Measurements from ENCODE around the gene NLGN1. TPM values are rescaled to one million over a fixed set of nuclear protein-coding genes. Genes with fewer than 3 reads are reported as not detected.

Gene NLGN1
- total and polyA plus RNA-seq, 2 of the 8 experiments (the other 6 are each of a cell fraction or from before 2014, with no cell fraction given): 7.8 to 14.8 TPM

DNA sequence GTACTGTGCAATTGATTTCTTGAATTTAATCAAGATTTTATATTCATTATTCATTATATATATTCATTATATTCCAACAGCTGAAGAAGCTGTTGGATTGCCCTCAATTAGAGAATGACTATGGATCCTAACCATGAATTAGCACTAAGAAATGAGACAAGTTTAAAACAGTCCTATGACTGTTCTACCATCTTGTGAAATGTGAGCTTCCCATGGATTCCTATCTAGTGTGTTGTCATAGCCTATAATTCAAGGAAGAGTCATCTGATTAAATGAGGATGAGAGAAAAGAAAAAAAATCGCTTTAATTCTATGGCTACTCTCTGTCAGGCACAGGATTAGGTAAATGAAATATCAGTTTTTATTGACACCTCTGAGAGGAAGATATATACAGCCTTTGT, 765.0 kb downstream of the NLGN1 start (continued):
- TF ChIP-seq HDAC2 (IDR thresholded peaks at IDR 0.05; ENCODE audit: borderline replicate concordance in 1 of 2, low read depth in 2 of 2, low read length in 2 of 2): no peak
- TF ChIP-seq, protein P1, sequence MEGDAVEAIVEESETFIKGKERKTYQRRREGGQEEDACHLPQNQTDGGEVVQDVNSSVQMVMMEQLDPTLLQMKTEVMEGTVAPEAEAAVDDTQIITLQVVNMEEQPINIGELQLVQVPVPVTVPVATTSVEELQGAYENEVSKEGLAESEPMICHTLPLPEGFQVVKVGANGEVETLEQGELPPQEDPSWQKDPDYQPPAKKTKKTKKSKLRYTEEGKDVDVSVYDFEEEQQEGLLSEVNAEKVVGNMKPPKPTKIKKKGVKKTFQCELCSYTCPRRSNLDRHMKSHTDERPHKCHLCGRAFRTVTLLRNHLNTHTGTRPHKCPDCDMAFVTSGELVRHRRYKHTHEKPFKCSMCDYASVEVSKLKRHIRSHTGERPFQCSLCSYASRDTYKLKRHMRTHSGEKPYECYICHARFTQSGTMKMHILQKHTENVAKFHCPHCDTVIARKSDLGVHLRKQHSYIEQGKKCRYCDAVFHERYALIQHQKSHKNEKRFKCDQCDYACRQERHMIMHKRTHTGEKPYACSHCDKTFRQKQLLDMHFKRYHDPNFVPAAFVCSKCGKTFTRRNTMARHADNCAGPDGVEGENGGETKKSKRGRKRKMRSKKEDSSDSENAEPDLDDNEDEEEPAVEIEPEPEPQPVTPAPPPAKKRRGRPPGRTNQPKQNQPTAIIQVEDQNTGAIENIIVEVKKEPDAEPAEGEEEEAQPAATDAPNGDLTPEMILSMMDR (IDR thresholded peaks at IDR 0.05; ENCODE audit: control extremely low read depth in 1 of 3, insufficient read depth in 1 of 3, low read depth in 1 of 3, low read length in 3 of 3): no peak
- TF ChIP-seq, protein P2, sequence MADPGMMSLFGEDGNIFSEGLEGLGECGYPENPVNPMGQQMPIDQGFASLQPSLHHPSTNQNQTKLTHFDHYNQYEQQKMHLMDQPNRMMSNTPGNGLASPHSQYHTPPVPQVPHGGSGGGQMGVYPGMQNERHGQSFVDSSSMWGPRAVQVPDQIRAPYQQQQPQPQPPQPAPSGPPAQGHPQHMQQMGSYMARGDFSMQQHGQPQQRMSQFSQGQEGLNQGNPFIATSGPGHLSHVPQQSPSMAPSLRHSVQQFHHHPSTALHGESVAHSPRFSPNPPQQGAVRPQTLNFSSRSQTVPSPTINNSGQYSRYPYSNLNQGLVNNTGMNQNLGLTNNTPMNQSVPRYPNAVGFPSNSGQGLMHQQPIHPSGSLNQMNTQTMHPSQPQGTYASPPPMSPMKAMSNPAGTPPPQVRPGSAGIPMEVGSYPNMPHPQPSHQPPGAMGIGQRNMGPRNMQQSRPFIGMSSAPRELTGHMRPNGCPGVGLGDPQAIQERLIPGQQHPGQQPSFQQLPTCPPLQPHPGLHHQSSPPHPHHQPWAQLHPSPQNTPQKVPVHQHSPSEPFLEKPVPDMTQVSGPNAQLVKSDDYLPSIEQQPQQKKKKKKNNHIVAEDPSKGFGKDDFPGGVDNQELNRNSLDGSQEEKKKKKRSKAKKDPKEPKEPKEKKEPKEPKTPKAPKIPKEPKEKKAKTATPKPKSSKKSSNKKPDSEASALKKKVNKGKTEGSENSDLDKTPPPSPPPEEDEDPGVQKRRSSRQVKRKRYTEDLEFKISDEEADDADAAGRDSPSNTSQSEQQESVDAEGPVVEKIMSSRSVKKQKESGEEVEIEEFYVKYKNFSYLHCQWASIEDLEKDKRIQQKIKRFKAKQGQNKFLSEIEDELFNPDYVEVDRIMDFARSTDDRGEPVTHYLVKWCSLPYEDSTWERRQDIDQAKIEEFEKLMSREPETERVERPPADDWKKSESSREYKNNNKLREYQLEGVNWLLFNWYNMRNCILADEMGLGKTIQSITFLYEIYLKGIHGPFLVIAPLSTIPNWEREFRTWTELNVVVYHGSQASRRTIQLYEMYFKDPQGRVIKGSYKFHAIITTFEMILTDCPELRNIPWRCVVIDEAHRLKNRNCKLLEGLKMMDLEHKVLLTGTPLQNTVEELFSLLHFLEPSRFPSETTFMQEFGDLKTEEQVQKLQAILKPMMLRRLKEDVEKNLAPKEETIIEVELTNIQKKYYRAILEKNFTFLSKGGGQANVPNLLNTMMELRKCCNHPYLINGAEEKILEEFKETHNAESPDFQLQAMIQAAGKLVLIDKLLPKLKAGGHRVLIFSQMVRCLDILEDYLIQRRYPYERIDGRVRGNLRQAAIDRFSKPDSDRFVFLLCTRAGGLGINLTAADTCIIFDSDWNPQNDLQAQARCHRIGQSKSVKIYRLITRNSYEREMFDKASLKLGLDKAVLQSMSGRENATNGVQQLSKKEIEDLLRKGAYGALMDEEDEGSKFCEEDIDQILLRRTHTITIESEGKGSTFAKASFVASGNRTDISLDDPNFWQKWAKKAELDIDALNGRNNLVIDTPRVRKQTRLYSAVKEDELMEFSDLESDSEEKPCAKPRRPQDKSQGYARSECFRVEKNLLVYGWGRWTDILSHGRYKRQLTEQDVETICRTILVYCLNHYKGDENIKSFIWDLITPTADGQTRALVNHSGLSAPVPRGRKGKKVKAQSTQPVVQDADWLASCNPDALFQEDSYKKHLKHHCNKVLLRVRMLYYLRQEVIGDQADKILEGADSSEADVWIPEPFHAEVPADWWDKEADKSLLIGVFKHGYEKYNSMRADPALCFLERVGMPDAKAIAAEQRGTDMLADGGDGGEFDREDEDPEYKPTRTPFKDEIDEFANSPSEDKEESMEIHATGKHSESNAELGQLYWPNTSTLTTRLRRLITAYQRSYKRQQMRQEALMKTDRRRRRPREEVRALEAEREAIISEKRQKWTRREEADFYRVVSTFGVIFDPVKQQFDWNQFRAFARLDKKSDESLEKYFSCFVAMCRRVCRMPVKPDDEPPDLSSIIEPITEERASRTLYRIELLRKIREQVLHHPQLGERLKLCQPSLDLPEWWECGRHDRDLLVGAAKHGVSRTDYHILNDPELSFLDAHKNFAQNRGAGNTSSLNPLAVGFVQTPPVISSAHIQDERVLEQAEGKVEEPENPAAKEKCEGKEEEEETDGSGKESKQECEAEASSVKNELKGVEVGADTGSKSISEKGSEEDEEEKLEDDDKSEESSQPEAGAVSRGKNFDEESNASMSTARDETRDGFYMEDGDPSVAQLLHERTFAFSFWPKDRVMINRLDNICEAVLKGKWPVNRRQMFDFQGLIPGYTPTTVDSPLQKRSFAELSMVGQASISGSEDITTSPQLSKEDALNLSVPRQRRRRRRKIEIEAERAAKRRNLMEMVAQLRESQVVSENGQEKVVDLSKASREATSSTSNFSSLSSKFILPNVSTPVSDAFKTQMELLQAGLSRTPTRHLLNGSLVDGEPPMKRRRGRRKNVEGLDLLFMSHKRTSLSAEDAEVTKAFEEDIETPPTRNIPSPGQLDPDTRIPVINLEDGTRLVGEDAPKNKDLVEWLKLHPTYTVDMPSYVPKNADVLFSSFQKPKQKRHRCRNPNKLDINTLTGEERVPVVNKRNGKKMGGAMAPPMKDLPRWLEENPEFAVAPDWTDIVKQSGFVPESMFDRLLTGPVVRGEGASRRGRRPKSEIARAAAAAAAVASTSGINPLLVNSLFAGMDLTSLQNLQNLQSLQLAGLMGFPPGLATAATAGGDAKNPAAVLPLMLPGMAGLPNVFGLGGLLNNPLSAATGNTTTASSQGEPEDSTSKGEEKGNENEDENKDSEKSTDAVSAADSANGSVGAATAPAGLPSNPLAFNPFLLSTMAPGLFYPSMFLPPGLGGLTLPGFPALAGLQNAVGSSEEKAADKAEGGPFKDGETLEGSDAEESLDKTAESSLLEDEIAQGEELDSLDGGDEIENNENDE (IDR thresholded peaks at IDR 0.05; ENCODE audit: insufficient replicate concordance, low read length): no peak
